Head of caudate nucleus (tissue), 42 donors: ENCODE measurements around the gene CRY2.
"Not testable (repeated sequence)": the region's sequence is repeated elsewhere in the genome, so short reads cannot be mapped to it uniquely, and the experiment has no call there.

Source experiments
- DNase-seq, 42 donors: peaks; one replicate each; pipeline versions ENCODE4 v3.0.0 to v3.0.0-alpha.2; 2020 to 2021; ENCODE audit warnings: mixed read lengths in 7 of 42
- intact Hi-C: fragments of 100-400 bp; cut with DNase I; formaldehyde crosslinking; loops from one replicate; pipeline ENCODE4 v1.15.0; 2022

The CRY2 gene

DNA sequence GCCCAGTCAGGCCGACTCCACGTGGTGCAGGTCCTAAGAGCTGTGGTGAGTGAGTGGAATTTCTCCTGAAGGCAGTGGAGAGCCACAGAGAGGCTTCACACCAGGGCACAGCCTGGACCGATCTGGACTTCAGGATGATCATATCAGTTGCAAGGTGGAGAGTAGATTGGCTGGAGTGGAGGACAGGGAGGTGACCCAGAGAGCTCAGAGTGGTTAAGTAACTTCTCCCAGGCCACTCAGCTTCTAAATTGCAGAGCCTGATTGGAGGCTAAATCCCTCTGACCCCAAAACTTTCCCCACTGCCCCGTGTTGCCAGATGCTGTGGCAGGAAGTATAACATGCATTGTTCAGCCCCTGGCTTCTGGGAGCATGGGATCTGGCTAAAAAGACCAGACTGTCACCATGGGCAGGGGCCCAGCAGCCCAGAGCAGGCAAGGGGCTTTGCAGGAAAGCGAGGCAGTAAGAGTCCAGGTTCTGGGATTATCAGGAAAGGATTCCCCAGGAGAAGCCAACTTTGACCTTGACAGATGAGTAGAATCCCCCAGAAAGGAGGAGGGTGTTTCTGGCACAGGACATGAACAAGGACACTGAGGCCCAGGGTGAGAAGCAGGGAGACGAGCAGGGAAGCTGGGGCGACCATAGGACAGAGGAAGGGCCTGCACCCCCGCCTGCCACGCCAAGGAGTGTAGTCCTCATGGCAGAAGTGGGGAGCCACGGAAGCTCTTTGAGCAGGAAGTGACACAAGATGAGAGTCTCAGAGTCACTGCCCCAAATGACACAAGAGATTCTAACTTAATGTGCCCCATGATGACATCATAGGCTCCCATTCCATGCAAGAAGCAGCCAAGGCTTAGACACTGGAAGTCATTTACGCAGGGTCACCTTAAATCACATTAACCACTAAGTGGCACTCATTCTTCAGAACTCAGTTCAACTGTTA, 37.5 kb upstream of the CRY2 start:
- intact Hi-C loops = loop anchor here (5.0 kb wide), 1 partner anchor 38 kb away; the partner anchor contains the start of gene CRY2
- DNase-seq = peak in 2 of 42 donors; percentile 16 to 27

DNA sequence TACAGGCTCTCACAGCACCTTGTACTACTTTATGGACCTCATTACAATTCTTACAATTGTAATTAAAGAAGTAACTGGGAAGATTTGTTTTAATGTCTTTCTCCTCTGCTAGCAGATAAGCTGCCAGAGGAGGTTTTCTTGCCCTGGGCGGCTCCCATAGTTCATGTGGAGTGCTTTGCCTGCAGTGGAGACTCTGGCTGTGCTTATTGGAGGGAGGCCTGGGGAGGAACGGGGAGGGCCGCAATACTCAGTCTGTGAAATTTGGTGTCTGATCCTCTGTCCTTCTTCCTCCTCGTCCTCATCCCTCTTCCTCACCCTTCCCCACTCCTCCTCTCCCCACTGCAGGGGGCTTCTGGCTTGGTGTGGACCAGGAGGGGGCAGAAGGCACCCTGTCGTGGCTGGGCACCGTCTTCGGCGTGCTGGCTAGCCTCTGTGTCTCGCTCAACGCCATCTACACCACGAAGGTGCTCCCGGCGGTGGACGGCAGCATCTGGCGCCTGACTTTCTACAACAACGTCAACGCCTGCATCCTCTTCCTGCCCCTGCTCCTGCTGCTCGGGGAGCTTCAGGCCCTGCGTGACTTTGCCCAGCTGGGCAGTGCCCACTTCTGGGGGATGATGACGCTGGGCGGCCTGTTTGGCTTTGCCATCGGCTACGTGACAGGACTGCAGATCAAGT, 36.7 kb upstream of the CRY2 start:
- intact Hi-C loops = no loop called here
- peak in 2 of 42 donors; percentile 8 to 22 for DNase-seq

DNA sequence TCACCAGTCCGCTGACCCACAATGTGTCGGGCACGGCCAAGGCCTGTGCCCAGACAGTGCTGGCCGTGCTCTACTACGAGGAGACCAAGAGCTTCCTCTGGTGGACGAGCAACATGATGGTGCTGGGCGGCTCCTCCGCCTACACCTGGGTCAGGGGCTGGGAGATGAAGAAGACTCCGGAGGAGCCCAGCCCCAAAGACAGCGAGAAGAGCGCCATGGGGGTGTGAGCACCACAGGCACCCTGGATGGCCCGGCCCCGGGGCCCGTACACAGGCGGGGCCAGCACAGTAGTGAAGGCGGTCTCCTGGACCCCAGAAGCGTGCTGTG, 36.2 kb upstream of the CRY2 start:
- intact Hi-C loops = no loop called here
- DNase-seq = no peak

DNA sequence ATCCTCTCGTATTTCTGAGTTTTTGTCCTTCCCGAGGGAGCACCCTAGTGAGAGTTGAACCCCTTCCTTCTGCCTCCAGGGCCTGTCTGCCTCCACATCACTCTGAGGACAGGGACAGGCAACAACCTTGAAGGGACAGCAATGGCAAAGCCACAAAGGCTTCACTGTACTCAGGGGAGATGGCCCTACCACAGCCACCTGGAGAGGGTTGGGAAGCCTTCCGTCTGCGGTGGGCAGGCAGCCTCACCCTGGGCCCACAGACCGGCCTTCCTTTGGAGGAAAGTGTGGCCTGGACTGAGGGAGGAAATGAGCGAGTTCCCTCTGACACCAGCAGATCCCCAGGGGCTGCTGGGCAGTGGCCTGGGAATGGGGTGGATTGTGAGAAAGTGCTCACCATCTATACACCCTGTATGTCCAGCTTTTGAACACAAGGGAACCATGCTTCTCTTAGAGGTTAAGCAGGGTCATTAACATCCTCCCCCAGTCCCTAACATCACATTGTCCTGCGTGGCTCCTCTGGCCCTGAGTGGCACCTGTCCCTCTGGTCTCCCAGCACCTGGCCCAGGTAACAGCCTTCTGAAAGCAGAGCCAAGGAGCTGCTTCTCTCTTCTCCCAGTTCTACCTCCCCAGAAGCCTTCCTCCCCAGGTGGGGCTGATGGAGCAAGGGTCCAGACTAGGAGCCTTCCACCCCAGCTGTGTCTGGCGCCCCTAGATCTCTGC, 35.5 kb upstream of the CRY2 start:
- DNase-seq = no peak
- intact Hi-C loops = no loop called here

DNA sequence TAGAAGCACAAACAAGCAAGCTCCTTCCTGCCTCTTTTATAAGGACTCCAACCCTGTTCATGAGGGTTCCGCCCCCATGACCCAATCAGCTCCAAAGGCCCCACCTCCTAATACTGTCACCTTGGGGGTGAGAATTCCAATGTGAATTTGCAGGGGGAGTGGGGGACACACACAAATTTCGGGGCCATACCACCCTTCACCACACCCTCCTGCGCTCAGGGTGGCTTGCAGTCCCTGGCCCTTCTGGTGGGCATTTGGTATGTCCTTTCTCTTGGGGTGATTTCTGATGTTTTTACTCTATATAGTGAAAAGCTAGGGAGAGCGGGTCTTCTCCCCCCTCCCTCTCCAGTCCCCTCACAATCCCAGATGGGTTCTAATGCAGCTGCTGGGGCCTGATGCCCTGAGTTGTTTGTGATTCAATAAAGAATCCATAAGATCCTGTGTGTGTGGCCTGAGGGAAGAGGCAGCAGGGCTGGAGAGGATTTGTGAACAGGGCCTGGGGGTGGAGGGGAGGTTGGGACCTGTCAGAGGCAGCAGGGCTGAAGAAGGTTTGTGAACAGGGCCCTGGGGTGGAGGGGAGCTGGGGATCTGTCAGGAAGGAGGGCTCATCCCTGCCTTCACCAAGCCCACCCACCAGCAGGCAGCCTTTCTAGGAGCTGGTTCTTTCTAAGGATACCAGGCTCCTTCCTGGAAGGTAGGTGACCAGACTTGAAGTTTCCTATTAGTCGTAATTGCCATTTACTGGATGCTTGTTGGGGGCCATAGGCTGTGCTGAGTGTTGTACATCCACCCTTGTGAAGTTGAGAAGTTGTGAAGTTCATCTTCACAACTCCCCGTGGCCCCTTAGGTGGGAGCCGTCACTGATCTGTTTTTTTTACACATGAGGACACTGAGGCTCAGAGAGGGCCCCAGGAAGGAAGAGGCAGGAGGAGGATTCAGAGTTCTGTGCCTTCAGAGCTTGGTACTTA, 34.4 kb upstream of the CRY2 start:
- peak in 2 of 42 donors; percentile 18 to 29 for DNase-seq
- intact Hi-C loops = no loop called here

DNA sequence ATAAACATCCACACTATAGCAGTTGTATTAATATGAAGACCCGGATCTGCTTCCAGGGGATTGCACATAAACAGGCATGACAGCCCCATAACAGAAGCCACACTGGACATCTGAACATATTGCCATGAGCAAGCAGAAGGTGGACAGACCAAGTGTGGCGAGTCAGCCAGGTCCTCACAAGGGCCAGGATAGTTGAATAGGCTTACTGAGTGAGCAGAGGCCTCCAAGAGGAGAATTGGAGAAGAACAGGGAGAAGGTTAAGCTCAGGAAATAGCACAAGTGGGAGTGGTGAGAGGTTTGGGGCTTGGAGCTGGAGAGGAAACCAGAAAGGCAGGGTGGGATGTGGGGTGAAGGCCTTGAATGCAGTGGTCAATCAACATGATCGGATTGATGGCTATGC, 31.5 kb upstream of the CRY2 start:
- intact Hi-C loops = no loop called here
- no peak for DNase-seq

DNA sequence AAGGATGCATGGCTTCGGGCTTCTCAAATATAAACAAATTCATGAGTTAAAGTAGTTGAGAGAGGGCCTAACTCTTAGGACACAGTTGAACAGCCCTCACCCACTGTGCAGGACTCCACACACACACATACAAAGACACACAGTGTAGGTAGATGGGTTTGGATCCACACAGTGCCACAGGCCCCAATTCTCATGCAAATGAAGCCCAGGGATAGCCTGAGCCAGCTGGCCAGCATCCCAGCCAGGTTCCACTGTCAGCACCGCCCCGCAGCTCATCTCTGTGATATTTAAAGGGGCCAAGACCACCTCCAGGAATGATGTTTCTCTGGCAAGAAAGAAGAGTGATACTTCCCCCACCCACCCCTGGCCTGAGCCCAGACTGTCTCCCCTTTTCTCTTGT, 30.7 kb upstream of the CRY2 start:
- intact Hi-C loops = no loop called here
- no peak for DNase-seq

DNA sequence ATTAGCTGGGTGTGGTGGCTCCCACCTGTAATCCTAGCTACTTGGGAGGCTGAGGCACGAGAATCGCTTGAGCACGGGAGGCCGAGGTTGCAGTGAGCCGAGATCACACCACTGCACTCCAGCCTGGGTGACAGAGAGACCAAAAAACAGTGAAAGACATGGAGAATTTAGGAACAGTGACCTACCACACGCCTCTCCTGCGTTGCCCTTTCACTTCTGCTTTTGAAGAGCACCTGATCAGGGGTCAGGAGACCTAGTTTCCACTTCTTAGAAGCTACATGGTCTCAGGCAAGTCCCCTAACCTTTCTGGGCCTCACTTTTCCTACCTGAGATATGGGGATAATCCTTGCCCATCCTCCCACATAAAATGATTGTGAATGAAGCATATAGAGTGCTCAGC, 30.1 kb upstream of the CRY2 start:
- DNase-seq = no peak
- intact Hi-C loops = no loop called here

DNA sequence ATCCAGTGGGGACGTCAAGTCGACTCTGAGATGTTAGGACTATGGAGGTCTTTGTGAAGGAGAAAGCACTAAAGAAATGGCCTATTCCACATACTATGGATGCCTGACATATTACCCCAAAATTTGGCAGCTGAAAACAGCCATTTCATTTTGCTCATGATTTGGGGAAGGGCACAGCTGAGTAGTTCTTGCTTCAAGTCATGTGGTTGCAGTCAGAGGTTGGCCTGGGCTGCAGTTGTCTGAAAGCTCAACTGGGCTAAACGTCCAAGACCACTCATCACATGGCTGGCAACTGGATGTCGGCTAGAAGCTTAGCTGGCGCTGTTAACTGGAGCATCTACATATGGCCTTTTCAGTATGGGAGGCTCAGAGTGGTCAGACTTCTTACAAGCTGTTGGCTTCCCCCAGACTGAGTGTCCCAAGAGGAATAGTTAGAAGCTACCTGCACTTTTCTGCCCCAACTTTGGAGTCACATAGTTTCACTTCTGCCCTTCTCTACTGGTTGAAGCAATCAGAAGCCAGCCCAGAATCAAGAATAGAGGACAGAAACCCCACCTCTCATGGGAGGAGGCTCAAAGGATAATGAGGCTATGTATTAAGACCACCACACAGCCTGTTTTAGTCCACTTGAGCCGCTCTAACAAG, 28.2 kb upstream of the CRY2 start:
- intact Hi-C loops = no loop called here
- peak in 1 of 42 donors; percentile 4 for DNase-seq

DNA sequence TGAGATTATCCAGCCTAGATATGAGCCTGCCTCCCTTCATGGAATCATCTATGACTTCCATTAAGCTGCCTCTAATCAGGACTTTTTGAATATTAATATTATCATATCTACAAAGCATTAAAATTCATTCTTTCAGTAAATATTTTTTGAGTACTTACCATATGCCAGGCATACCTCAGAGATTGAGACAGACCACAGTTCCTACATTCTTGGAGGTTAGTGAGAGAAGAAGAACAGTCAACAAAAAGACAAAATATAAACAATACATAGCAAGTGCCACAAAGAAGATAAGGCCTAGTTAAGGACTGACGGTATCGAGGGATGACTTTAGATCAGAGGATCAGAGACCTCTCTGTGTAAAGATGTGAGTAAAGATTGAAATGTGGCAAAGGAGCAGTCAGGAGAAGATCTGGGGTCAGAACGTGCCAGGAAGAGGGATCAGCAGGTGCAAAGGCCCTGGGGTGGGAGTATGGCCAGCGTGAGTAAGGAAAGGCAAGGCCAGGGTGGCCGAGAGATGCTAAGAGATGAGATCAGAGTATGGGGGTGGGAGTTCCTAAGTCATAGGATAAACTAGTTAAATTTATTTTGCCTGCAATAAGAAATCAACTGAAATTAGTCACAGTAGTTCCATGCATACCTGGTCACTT, 26.9 kb upstream of the CRY2 start:
- DNase-seq = peak in 1 of 42 donors; percentile 18
- intact Hi-C loops = no loop called here

DNA sequence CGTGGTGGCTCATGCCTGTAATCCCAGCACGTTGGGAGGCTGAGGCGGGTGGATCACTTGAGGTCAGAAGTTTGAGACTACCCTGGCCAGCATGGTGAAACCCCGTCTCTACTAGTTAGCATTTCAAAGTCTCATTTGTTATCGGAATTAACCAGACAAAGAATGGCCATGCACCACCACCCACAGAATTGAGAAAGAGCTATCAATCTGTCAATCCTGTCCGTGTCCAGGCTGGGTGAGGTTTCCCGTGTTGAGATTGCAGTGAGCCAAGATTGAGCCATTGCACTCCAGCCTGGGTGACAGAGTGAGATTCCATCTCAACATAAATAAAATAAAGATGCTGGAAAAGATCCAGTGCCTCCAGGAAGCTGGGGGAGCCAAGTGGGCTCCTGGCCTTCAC, 20.8 kb upstream of the CRY2 start:
- DNase-seq = peak in 1 of 42 donors; percentile 2
- intact Hi-C loops = not testable (repeated sequence)

DNA sequence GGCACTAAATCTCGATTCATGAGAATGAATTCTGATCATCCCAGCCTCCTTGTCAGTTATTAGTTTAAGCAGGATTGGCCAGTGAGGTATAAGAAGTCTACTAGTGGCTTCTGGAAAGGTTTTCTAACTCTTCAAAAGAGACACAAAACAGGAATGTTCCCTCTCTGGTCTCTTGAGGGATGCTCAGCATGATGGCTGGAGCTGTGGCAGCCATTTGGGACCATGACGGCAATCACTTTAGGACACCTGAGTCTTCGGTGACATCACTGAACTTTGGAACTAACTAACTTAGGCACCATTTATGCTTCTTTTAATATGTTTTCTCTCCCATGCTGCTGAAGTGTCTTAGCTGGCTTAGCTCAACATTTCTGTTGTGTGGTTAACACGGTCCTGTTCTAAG, 20.2 kb upstream of the CRY2 start:
- no peak for DNase-seq
- intact Hi-C loops = no loop called here

DNA sequence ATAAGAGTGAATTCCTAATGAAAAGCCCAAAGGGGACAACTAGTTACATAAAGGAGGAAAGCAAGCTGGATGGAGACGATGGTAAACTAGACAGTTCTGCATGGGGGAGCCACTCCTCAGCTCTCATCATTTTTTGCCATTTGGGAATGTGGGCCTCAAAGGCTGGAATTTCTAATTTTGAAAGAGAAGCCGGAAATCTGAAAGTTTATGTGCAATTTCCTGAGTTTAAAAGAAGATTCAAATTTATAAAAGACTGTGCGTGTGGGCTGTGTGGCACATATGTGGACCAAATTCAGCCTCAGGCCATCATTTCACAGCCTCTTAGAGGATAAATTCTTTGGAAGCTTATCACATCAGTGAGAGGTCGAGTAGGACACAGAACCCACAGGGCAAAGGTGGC, 18.3 kb upstream of the CRY2 start:
- DNase-seq = peak in 1 of 42 donors; percentile 1
- intact Hi-C loops = no loop called here

DNA sequence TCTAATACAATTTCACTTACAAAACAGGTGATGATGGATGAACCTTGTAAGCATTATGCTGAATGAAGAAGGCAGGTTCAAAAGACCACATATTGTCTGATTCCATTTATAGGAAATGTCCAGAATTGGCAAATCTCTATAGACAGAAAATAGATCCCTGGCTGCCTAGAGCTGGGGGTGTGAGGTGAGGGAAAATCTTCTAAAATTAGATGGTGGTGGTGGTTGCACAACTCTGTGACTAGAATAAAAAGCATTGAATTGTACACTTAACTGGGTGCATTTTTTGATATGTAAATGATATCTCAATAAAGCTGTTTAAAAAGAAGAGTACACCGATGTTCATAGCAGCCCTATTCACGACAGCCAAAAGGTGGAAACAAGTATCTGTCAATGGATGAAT, 16.7 kb upstream of the CRY2 start:
- peak in 3 of 42 donors; percentile 18 to 38 (median 22) for DNase-seq
- intact Hi-C loops = no loop called here

DNA sequence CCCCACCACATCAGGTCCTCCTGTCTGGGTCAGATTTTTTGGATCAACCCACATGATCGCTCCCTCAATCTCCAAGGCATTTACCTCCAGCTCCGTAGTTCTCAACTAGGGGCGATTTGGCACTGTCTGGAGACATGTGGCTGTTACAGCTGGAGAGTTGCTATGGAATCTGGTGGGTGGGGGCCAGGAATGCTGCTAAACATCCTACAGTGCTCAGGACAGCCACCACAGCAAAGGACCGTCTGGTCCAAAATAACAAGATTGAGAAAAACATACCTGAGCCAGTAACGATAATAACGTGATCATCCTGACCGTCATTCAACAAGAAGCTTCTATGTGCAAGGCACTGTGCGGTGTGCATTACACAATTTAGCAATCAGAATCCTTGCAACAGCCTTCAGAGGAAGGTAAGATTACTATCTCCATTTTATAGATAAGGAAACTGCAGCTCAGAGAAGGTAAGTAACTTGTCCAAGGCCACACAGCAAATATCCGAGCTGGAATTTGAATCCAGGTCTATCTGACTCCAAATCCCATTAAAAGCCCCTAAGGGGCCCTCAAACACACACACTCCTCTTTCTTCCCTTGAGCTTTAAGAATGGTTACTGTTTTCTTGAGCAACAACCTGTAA, 14.3 kb upstream of the CRY2 start:
- intact Hi-C loops = no loop called here
- DNase-seq = peak in 1 of 42 donors; percentile 8

DNA sequence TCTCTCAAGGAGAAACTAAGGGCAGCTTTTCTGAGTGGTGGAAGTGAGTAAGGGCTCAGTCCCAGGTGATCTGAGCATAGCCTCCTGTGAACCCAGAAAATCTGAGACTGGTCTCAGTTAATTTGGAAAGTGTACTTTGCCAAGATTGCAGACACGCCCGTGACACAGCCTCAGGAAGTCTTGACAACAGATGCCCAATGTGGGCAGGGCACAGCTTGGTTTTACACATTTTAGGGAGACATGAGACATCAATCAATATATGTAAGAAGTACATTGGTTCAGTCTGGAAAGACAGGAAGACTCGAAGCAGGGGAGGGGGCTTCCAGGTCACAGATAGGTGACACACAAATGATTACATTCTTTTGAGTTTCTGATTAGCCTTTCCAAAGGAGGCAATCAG, 13.5 kb upstream of the CRY2 start:
- intact Hi-C loops = no loop called here
- no peak for DNase-seq

DNA sequence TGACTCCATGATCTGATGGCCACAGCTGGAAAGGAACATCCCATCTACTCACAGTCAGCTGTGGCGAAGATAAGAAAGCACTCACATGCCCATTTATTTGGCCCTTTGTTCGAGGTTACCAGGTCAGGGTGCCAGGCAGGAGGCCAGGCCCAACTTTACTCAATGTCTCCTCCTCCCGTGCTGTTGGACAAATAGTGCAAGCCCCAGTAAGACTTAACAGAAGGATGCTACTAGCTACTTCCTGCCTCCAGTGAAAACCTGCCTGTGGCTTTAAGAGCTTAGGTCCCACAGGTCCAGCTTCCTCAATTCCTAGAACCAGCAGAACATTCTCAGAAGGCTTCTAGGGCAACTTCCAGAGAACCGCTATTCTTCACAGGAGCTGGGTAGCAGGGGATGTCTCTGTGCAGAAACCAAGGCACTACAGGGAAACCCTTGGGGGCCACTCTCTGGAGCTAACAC, 12.9 kb upstream of the CRY2 start:
- DNase-seq = peak in 1 of 42 donors; percentile 1
- intact Hi-C loops = no loop called here
